H1 (cell line): ENCODE results near the gene NDUFA13.

Experiments
- CREB1 ChIP-seq: IDR thresholded peaks from 2 replicates; pipeline ENCODE4 v1.6.1; 2012; ENCODE audit warnings: inconsistent platforms
- CTCF ChIP-seq, 3 experiments: IDR thresholded peaks; 1 replicate in 2 of 3; 2 replicates in 1 of 3; pipeline versions ENCODE4 v1.5.1 to v1.6.1; 2011; ENCODE audit warnings: low read length in 3 of 3, mild to moderate bottlenecking in 3 of 3, inconsistent platforms in 2 of 3, low read depth in 1 of 3, moderate library complexity in 1 of 3; ENCODE audit not compliant: insufficient read depth in 1 of 3; ENCODE audit errors: control extremely low read depth in 1 of 3
- EZH2 ChIP-seq: fragments of 200-600 bp; sonication (generic); IDR thresholded peaks from 2 replicates; pipeline ENCODE4 v1.7.1; 2012; ENCODE audit warnings: low read depth, mild to moderate bottlenecking, moderate library complexity, low read length, inconsistent platforms; ENCODE audit not compliant: severe bottlenecking

DNA sequence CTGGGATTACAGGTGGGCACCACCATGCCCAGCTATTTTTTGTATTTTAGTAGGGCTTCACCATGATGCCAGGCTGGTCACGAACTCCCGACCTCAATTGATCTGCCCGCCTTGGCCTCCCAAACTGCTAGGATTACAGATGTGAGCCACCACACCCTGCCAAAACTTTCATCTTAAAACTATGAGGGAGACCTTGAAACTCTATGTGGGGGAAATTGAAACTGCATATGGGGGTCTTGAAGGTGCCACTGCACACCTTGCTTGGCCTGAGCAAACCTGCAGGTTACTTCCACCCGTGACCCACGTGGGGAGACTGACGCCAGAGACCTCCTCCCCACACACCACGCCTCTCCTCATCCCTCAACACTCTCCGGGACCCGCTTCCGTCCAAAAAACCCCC is 37.6 kb downstream of the NDUFA13 start:
- no peak for TF ChIP-seq CTCF (IDR thresholded peaks at IDR 0.05; ENCODE audit: control extremely low read depth in 1 of 3, insufficient read depth in 1 of 3, low read depth in 1 of 3, low read length in 3 of 3)
- no peak for TF ChIP-seq CREB1
- TF ChIP-seq EZH2 = no peak
